Activated naive CD4-positive, alpha-beta T cell treated with anti-CD3 and anti-CD28 coated beads, Interleukin-2, amount 50 U/mL, for 16 hours (primary cell): ENCODE data around the gene IQCK.
"Not testable (repeated sequence)": the region's sequence is repeated elsewhere in the genome, so short reads cannot be mapped to it uniquely, and the experiment has no call there.

Source experiments
- DNase-seq: peaks from one replicate; pipeline ENCODE4 v3.0.0-alpha.2; 2020

Gene IQCK

DNA sequence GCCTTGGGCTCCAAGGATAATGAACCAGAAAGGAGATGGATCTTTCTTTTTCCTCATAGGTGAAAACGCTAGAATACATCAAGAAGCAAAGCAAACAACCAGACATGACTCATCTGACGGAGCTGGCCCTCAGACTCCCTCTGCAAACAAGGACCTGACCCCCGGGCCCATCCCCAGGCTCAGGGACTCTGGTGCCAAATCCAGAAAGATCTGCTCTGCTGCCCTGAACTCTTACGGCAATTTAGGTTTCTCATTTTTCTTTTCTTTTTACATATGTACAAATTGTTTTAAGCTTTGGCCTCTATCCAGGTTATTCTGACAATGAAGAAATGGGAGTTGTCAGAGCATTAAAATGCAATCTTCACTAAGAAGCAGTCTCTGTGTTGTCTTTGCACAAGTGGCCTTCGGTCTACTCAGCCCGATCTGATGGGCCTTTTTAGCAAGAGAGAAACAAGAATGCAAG lies 17.7 kb upstream of the IQCK start:
- no peak for DNase-seq

DNA sequence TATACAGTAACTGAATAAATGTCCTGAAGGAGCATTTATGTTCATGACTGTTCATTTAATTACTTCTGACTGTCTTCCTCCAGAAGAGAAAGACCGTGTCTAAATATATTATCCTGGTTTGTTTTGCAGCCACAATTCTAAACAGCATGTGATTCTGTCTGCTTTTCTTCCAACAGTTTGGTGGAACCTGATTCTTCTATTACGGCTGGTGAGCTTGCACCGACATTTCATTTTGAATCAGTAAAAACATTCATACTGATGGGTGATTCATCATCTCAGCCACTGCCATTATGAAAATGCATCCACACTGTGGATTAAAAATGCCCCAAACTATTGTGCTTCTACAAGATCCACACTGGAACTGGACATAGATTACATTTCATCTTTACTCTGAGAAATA lies 17.0 kb upstream of the IQCK start:
- no peak for DNase-seq

DNA sequence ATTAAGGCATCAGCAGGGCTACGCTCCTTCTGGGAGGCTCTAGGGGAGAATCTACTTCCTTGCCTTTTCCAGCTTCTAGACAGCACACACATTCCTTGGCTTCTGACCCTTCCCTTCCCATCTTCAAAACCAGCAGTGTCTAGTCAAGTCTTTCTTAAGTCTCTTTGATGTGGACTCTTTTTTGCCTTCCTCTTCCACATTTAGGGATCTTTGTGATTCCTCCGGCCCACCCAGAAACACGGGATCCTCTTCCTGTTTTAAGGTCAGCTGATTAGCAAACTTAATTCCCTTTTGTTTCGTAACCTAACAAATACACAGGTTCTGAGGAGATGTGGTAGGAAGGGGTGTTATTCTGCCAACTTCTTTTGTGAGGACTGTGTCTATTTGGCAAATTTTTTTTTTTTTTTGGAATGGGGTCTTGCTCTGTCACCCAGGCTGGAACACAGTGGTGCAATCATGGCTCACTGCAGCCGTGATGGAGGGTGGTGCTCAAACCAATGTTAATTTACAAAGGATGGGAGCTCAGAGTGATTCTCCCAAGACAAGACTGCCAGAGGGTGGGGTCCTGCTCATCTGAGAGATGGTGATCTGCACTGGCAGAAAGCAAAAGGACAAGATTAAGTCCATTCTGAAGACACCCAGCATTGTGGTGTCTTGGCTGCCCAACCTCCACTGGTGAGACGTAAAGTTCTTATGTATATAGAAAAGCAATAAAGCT lies 14.7 kb upstream of the IQCK start:
- no peak for DNase-seq

DNA sequence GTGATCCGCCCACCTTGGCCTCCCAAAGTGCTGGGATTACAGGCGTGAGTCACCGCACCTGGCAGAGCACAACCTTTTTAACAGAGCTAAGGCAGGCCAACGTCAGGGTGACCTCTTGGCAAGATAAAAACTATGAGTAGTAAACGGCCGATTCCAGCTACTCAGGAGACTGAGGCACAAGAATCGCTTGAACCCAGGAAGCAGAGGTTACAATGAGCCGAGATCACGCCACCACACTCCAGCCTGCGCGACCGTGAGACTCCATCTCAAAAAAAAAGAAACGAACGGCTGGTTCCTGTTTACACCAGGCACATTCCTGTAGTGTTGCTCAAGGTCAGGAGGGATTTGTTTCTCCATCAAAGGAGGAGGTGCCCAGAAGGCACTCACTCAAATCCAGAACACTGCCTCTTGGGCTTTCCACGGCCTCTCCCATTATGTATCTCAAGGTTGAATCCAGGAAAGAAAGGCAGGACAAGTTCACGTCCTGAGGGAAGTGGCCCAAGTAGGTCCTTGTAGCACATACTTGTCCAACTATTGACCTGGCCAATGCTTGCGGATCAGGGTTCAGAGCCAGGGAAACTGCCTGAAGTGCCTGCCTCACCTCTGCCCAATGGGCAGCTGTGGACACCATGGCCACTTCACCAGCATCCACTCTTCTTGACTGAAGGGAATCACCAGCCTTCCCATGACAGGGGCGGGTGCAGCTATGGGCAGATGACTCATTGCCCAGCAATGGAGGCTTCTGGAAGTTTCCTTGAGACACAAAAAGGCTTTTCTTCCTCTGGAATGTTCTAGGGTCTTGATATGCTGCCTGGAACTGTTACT lies 13.5 kb upstream of the IQCK start:
- no peak for DNase-seq

DNA sequence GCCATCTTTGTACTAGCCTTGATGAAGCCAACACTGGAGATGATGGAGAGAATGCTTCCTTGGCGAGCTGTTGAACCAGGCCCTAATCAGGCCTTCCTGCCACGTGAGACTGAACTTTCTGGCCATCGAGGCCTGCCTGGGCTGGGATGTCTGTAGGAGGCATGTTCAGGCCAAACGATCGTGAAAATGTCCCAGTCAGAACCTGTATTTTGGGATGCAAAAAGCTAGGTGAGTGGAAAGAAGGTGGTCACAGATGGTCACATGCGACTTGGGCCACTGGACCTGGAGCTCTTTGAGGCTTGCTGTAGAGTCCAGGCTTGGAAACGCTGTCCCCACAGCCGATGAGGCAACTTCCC lies 12.9 kb upstream of the IQCK start:
- DNase-seq, result no peak

DNA sequence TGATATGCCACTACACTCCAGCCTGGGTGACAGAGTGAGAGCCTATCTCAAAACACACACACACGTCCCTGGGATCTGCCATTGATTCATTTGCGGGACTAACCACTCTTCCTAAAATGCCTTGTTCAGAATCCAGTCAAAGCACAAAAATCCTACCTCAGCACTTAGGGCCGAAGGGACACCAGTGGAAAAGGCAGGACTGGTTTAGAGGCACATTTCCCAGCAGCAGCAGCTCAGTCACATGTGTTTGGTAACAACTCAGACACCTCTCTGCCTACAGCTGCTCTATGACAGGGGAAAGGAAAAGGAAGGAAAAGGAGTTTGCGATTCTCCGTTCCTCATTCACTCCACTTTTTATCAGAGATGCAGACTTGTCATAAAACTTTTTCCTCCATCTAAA lies 12.2 kb upstream of the IQCK start:
- no peak for DNase-seq

DNA sequence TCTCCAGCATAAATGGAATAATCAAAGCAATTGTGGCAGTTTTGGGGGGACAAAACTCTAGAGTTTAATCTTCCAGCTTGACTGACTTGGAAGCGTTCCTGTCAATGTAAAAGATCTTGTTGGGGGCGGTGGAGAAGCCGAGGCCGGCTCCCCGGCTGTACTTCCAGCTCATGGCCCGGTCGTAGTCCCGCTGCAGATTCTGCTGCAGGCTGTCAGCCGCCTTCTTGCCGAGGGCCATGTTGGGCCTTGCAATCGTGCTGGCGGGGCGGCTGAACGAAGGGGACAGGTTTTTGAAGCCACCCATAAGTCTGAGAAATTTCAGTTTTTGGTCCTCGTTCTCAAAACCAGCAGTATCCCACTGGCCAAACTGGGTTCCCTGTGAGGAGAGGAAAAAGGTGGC lies 11.2 kb upstream of the IQCK start:
- DNase-seq, result no peak

DNA sequence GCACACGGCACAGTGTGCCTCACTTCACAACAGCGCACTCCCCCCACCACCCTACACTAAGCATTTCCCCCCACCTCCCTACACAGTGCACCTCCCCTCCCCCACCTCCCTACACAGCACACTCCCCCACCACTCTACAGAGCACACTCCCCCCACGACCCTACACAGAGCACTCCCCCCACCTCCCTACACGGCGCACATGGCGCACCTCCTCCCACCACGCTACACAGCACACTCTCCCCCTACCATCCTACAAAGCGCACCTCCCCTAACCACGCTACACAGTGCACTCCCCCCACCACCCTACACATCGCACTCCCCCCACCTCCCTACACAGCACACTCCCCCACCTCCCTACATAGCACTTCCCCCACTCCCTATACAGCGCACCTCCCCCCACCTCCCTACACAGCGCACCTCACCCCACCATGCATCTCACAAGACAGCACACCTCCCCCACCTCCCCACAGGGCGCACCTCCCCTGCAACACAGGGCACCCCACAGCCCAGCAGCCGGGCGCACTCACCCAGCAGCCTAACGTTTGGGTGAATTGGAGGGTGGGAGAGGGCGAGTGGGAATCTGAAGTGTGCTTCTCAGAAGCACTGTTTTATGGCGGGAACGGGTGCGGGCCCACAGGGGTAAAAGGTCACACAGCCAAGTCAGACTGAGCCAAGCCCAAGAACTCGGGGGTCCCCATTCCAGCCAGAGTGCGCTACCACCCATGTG lies 10.3 kb upstream of the IQCK start:
- no peak for DNase-seq

DNA sequence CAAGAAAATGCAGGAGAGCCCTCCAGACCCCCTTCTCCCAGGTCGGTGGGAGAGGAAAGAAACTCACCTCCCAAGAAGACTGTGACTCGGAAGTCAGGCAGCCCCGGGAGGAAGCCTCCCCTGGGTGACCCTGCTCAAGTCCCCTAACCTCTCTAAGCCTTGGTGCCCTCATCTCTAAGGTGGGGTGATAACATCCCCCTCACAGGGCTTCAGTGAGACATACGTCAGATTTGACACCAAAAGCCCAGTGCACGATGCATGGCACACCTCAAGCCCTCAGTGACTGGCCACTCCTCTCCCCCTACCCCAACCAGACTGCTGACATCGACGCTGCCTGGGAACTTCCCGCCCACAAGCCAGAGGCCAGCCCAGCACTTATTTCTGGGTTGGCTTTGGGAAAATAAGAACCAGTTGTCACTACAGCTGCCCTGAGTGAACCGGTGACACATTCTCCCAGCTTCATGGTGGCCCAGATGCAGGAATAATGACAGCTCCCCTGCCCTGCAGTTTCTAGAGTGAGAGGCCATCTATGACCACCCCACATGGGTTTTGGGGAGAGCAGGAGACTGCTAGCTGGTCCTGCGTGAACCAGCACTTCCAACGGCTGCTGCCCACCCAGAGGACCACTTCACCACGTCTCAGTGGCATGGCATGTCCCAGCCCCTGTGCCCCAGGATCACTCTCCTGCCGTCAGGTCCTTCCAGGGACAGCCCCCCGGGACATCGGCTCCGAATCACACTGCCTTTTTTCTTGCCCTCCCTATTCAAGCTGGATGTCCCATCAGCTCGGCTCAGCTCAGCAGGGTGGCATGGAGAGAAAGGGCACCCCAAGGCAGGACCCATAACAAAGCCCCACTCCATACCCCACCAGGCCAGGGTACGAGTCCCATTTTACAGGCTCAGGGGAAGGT lies 9.5 kb upstream of the IQCK start:
- no peak for DNase-seq

DNA sequence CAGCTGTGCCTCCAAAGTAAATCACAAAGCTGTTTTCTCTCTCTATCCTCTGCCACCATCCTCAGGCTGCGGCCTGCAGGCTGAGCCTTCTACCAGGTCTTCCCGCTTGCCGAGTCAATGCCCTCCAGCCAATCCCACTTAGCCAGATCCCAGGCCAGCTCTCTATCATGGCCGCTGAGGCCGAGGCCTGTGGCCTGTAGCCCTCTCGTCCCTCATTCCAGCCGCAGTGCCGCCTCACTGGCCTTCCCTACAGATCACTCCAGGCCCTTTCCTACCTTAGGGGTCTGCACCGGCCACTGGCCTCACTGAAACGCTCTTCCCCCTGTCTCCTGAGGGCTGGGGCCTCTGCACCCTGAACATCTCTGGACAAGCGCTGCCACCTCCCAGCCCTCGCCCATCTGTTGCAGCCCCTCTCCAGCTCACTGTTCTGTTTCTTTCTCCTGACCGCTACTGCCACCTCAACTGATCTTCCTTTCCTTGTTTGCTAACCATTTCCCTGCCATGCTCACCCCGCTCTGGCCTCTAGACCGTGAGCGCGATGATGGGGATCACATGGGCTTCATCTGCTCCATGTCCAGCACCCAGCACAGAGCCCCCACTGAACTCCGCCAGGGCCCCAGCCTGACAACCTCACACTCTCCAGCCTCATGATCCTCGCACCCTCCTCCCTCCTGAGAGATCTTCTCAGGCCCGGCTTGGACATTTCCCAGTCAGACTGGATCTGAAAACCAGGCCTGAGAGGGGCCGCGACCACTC lies 8.5 kb upstream of the IQCK start:
- DNase-seq, result no peak

DNA sequence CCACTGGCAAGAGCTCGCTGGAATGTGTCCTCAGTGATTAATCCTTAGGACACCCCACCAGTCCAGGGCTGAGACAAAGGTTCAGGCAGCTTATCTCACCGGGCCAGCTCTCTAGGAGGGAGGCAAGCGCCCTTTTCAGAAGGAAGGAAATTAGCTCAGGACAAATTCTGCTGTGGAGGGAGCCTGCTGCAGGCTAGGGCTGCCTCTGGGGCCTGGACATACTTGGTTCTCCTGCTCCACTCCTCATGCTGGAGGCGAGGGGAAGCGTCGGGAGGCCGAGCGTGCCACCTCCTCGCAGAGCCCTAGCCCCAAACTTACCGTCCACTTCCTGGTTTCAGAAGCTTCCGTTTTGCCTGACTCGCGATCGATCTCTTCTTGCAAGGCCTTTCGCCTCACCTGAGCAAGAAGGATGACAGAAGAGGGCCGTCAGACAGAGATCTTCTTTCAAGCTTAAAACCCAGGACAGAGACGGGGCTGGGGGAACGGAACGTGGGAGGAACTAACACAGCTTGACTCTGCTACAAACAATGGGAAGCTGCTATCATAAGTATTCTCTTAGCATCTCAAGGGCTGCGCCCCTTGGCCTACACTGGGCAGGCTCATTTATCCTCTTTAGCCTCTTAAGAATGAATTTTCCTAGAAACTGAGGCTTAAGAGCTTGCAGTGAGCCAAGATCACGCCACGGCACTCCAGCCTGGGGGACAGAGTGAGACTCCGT lies 7.7 kb upstream of the IQCK start:
- DNase-seq, result no peak

DNA sequence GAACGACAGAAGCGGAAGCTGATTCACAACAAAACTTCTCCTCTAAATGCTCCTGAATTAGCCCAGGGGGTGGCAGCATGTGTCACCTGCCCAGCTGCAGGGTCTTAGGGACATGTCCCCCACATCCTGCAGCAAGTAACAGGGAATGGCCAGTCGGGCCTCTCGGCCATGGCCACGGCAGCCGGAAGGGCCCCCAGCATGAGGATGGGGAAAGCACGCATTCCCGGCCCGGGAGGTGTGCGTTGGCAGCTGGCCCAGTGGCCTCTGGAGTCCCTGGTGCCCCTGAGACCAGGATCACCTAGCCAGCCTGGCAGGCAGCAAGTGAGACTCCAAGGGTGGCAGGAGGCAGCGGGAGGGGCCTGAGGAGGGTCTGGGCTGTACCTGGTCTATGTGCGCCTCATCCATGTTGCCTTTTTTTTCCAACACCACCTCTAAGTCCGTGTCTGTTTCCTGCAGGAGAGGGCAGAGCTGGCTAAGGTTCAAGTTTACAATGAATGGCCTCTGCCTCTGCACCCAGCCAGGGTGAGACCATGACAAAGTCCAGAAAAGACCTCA lies 7.0 kb upstream of the IQCK start:
- no peak for DNase-seq

DNA sequence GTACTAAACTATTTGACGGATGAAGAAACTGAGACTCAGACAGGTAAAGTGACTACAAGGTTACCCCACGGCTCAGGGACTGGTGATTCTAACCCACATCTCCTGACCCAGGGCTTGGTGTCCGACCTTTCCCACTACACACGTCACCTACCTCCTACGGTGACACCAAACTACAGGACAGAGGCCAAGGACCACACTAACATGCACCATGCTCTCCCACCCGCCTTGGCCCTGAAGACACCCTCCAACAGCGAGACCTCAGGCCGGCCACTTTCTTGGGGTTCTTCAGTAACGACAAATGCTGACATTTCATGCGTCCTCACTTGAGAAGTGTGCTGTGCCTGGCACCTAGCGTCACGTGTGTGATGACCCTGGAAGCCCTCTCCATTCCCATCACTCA lies 6.4 kb upstream of the IQCK start:
- DNase-seq, result no peak

DNA sequence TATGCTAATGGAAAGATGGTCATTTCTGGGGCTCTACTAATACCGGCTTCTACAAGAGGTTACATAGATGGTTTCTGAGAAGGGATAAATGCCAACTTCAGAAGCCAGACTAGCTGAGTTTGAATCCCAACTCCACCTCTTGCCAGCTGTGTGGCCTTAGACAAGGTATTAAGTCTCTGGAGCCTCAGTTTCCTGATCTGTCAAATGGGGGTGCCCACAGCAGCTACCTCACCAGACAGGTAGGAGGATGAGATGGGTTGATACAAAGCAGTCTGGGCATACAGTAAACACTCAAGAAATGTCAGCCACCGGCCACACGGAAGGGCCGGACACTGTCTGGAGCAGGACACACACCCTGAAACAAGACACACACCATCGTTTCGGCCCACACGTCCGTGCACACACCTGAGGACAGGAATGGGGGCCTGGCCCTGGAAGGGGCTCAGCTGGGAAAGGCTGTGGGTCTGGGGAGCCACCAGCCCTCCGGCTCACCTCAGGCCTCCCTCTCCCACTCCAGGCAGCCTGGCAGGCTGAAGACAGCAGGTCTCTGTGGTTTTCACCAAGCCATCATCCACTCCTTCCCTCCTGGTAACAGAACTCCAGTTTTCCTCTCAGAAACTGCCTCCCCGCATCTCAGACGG lies 5.5 kb upstream of the IQCK start:
- DNase-seq, result no peak

DNA sequence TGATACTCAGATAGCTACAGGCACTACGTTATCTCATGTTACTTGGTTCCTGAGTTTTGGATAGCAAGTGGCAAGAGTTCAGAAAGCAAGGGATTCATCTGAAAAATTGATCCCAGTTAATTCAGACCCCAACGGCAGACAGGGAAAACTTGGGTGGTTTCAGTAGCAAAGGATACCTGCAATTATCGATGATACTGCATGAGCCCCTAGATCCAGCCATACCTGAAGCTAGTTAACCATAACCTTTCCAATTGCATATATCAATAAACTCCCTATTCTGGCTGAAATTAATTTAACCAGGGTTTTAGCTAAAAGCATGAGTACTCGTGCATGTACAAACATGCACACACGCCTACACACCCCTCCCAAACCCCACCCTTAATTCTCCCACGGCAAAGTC lies 4.4 kb upstream of the IQCK start:
- no peak for DNase-seq

DNA sequence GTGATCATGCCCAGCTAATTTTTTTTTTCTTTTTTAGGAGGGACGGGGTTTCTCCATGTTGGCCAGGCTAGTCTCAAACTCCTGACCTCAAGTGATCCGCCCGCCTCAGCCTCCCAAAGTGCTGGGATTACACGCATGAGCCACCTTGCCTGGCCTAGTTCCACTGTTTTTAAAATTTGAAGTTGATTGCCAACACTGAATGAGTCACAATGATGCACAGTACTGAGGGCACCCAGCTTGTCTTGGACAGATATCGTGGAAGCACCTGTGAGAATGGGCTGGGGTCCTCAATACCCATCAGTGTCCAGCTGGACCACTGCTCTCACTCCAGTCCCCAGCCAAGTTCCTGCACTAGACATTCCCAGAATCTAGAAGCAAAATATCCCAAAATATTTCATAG lies 2.5 kb upstream of the IQCK start:
- DNase-seq, result no peak

DNA sequence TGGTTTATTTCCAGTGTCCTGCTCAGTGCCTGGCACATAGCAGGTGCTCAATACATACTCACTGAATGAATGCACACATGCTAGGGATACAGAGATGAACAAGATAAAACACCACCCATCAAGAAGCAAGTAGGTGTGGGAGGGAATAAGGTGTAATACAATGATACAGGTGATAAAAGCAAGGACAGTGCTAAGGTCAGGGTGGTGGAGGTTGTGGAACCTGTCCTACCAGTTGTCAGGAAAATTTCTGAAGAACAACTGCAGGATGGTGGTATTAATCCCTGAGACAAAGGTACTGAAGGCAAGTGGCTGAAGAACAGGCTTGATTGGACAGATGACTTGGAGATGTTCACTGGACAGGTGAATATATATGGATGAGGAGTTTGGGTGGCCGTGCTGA lies 1.9 kb upstream of the IQCK start:
- no peak for DNase-seq

DNA sequence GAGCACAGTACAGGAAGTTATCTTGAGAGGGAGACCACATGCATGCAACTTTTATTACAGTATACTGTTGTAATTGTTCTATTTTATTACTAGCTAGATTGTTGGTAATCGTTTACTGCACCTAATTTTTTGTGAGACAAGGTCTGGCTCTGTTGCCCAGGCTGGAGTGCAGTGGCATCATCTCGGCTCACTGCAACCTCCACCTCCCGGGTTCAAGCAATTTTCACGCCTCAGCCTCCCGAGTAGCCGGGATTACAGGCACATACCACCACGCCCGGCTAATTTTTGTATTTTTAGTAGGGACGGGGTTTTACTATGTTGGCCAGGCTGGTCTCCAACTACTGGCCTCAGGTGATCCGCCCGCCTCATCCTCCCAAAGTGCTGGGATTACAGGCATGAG lies 1.3 kb upstream of the IQCK start:
- DNase-seq, result not testable (repeated sequence)

DNA sequence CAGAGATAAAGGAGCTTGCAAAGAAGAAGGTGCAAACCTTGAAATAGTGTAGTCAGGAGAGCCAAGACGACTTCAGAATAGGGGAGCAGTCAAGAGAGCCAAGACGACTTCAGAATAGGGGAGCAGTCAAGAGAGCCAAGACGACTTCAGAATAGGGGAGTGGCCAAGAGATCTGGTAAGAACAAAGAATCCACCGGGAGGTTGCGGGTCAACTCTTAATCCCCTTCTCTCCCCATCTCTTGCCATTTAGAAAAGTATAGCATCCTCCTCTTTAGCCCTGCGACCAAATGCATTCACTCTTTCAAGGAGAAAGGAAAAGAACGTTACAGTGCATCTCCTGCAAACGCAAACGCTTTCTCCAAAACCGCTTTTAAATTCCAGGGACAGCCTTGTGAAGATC lies 757 bp upstream of the IQCK start:
- DNase-seq, result no peak

DNA sequence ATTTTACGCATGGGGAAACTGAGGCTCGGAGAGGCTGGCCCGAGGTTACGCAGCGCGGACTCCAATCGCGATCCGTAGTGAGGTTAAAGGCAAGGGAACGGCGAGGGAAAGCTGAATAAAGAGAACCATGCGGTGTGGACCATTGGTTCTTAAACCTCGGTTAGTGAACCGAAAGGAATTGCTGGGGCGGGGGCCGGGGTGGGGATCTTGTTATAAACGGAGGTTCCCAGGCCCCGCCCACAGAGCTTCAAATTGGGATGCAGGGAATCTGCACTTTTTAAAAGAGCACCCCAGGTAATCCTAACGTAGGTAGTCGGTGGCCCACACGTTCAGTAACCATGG lies 524 bp downstream of the IQCK start:
- no peak for DNase-seq
